OCI-LY3 (cell line): ENCODE data around the gene PRICKLE2.

Source experiments
- H2AFZ ChIP-seq: fragments of 200-600, 300-600 bp; shearing (Covaris generic); 2 replicates; pipeline ENCODE4 v1.6.0; 2014; ENCODE audit warnings: antibody characterized with exemption, low read depth, low read length
- H3K27ac ChIP-seq: fragments of 200-600, 300-600 bp; sonication (generic); 2 replicates; pipeline ENCODE4 v1.5.1; 2014; ENCODE audit warnings: mild to moderate bottlenecking, low read length, moderate library complexity, mixed read lengths
- H3K27me3 ChIP-seq: fragments of 200-600, 300-600 bp; sonication (generic); 2 replicates; pipeline ENCODE4 v1.6.1; 2014; ENCODE audit warnings: low read depth, low read length, mixed read lengths
- H3K36me3 ChIP-seq: fragments of 200-600, 300-600 bp; sonication (generic); replicated peaks from 2 replicates; pipeline ENCODE3; 2014; ENCODE audit warnings: low read depth, low read length, mixed read lengths
- H3K4me1 ChIP-seq: fragments of 300-600, 200-600 bp; sonication (generic); 2 replicates; pipeline ENCODE4 v1.6.1; 2014; ENCODE audit warnings: low read length, mixed read lengths
- H3K4me2 ChIP-seq: fragments of 200-600, 300-600 bp; sonication (generic); 2 replicates; pipeline ENCODE4 v1.6.1; 2014; ENCODE audit warnings: low read length, mixed read lengths
- H3K4me3 ChIP-seq: fragments of 300-600, 200-600 bp; sonication (generic); 2 replicates; pipeline ENCODE4 v1.5.1; 2014; ENCODE audit warnings: antibody characterized with exemption, mild to moderate bottlenecking, low read length, moderate library complexity
- H3K79me2 ChIP-seq: fragments of 300-600, 200-600 bp; shearing (Covaris generic); 2 replicates; pipeline ENCODE4 v1.6.1; 2014; ENCODE audit warnings: mild to moderate bottlenecking, low read length, mixed read lengths
- H3K9ac ChIP-seq: fragments of 300-600, 200-600 bp; shearing (Covaris generic); 2 replicates; pipeline ENCODE4 v1.6.0; 2014; ENCODE audit warnings: mild to moderate bottlenecking, low read length, moderate library complexity
- H3K9me3 ChIP-seq: fragments of 200-600, 300-600 bp; shearing (Covaris generic); 2 replicates; pipeline ENCODE4 v1.6.1; 2014; ENCODE audit warnings: low read length, mixed read lengths; ENCODE audit not compliant: insufficient read depth
- H4K20me1 ChIP-seq: fragments of 200-600, 300-600 bp; sonication (generic); 2 replicates; pipeline ENCODE4 v1.6.1; 2016; ENCODE audit warnings: low read length, mixed read lengths; ENCODE audit not compliant: insufficient read depth
- EZH2phosphoT487 ChIP-seq: fragments of 200-600 bp; shearing (Covaris generic); IDR thresholded peaks from 2 replicates; pipeline ENCODE4 v1.6.1; 2018; ENCODE audit warnings: antibody characterized with exemption, mixed run types, low read depth
- TF ChIP-seq, protein P1 (sequence below): fragments of 200-600, 300-600 bp; sonication (generic); IDR thresholded peaks from 2 replicates; pipeline ENCODE4 v1.5.1; 2014; ENCODE audit warnings: antibody characterized with exemption, low read length, low read depth

Gene PRICKLE2

DNA sequence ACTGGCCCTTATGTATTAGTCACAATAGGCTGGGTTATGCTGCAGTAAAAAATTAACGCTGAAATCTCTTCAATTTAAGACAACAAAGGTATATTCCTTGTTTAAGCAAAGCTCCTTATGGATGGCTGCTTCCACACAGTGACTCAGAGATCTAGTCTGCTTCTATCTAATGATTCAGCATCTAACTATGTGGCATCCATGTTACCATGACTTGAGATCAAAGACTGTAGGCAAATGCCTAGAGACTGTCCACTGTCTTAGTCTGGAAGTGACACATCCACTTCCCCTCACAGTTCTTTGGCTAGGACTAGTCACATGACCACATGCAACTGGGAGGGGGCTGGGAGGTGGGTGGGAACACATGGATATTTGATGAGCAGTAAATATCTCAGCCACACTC lies 140.6 kb downstream of the PRICKLE2 start:
- no peak overlapping the region for H3K27ac ChIP-seq
- no peak overlapping the region for H3K9ac ChIP-seq
- TF ChIP-seq, protein P1, sequence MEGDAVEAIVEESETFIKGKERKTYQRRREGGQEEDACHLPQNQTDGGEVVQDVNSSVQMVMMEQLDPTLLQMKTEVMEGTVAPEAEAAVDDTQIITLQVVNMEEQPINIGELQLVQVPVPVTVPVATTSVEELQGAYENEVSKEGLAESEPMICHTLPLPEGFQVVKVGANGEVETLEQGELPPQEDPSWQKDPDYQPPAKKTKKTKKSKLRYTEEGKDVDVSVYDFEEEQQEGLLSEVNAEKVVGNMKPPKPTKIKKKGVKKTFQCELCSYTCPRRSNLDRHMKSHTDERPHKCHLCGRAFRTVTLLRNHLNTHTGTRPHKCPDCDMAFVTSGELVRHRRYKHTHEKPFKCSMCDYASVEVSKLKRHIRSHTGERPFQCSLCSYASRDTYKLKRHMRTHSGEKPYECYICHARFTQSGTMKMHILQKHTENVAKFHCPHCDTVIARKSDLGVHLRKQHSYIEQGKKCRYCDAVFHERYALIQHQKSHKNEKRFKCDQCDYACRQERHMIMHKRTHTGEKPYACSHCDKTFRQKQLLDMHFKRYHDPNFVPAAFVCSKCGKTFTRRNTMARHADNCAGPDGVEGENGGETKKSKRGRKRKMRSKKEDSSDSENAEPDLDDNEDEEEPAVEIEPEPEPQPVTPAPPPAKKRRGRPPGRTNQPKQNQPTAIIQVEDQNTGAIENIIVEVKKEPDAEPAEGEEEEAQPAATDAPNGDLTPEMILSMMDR = no peak
- no peak for TF ChIP-seq EZH2phosphoT487

GRCh38 chr3:64083575-64083974 lies 141.7 kb downstream of the PRICKLE2 start:
- Histone ChIP-seq H2AFZ (no peak overlapping the region), H3K27ac (no peak overlapping the region), H3K9me3 (no peaks in the 10 kb centered on the region)

More for the DNA sequence above, 140.6 kb downstream of the PRICKLE2 start:
- no peaks in the 10 kb centered on the region for H3K9me3 ChIP-seq
- H3K27me3 ChIP-seq = peaks cover 15% of the 10 kb centered on the region
- H2AFZ ChIP-seq = no peak overlapping the region
- H3K79me2 ChIP-seq = no peaks in the 10 kb centered on the region
- H3K4me2 ChIP-seq = no peak overlapping the region
- H4K20me1 ChIP-seq = no peaks in the 10 kb centered on the region
- no peak overlapping the region for H3K4me3 ChIP-seq
- H3K4me1 ChIP-seq = peaks cover 6% of the 10 kb centered on the region
- H3K36me3 ChIP-seq = no peaks in the 10 kb centered on the region

GRCh38 chr3:64082961-64083541 lies 142.2 kb downstream of the PRICKLE2 start:
- no peak overlapping the region for H3K9ac ChIP-seq
- no peak overlapping the region for H2AFZ ChIP-seq
- no peak overlapping the region for H3K4me2 ChIP-seq
- no peaks in the 10 kb centered on the region for H3K9me3 ChIP-seq
- H3K79me2 ChIP-seq = no peaks in the 10 kb centered on the region
- peaks cover 6% of the 10 kb centered on the region for H3K4me1 ChIP-seq
- peaks cover 20% of the 10 kb centered on the region for H3K27me3 ChIP-seq
- H4K20me1 ChIP-seq = no peaks in the 10 kb centered on the region
- no peak overlapping the region for H3K27ac ChIP-seq
- TF ChIP-seq, protein P1 = no peak
- no peak for TF ChIP-seq EZH2phosphoT487
- H3K36me3 ChIP-seq = no peaks in the 10 kb centered on the region
- H3K4me3 ChIP-seq = no peak overlapping the region

More at GRCh38 chr3:64083575-64083974, 141.7 kb downstream of the PRICKLE2 start:
- Histone ChIP-seq H3K9ac (no peak overlapping the region), H3K4me3 (no peak overlapping the region), H3K4me1 (peaks cover 6% of the 10 kb centered on the region), H3K79me2 (no peaks in the 10 kb centered on the region), H3K36me3 (no peaks in the 10 kb centered on the region), H3K4me2 (no peak overlapping the region), H3K27me3 (peaks cover 15% of the 10 kb centered on the region), H4K20me1 (no peaks in the 10 kb centered on the region)
- TF ChIP-seq, protein P1 = no peak
- no peak for TF ChIP-seq EZH2phosphoT487

DNA sequence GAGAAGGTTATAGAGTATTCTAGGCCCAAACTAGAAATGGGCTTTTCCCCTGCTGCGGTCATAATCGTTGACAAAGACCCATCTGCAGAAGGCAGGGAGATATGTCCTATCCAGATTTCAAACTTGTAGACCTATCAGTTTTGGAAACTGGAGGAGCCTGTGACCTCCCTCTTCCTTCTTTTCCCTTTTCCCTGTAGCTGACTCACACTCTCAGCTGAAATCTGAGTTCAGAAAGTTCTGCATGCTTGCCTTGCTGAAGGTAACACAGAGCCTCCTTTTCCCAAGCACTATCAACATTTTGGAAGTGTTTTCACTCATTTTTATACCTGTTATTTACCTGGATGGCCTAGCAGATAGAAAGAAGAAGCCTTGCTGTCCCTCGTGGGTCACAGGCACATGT lies 142.9 kb downstream of the PRICKLE2 start:
- Histone ChIP-seq H3K79me2 (no peaks in the 10 kb centered on the region), H3K27me3 (peaks cover 22% of the 10 kb centered on the region), H3K36me3 (no peaks in the 10 kb centered on the region), H3K4me3 (no peak overlapping the region), H4K20me1 (no peaks in the 10 kb centered on the region), H3K27ac (no peak overlapping the region), H3K4me1 (peaks cover 6% of the 10 kb centered on the region), H3K9me3 (no peaks in the 10 kb centered on the region), H2AFZ (no peak overlapping the region), H3K9ac (no peak overlapping the region), H3K4me2 (no peak overlapping the region)
- TF ChIP-seq, protein P1 = no peak
- TF ChIP-seq EZH2phosphoT487 = no peak
